Cardiac septum (tissue), 1 donor: ENCODE results near the gene TULP4. TPM values are rescaled to one million over a fixed set of nuclear protein-coding genes. Genes with fewer than 3 reads are reported as not detected.
"Not testable (repeated sequence)": the region's sequence is repeated elsewhere in the genome, so short reads cannot be mapped to it uniquely, and the experiment has no call there.

ENCODE experiments used
- DNase-seq: peaks from one replicate; pipeline ENCODE4 v3.0.0-alpha.2; 2020; ENCODE audit warnings: low spot score
- intact Hi-C: fragments of 100-400 bp; cut with DNase I; formaldehyde crosslinking; loops from one replicate; pipeline ENCODE4 v1.14.0; 2022
- total RNA-seq: library from RNA; stranded (reverse); fragmentation: NEBNext Ultra II Directional; extraction: Animal tissue kit (Norgen Biotek cat#: 25700); gene quantifications from one replicate; pipeline ENCODE4 v1.2.1, GENCODE V29; 2021
- donor health status: DM: no; HTN: no; CAD: no.

TULP4 gene
- total RNA-seq, 1 donor from 2014 or later: 98.3 TPM

DNA sequence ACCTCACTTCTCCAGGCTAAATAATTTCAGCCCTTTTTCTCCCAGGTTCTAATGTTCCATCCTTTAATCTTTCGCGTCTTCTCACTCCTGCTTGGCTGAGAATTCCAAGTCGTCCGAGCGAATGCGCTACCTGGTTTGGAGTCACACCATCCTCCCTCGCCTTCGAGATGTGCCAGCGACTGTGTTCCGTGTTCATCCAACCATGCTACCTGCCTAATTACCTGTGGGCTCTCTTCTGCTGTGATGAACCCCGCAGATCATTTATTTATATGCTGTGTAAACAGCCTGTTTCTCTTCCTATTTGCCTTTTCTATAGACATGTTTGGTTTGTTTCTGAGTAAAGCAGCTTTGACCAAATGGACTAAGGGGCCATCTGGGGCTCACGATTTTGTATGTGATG is 164.1 kb downstream of the TULP4 start:
- DNase-seq: no peak
- intact Hi-C loops: no loop called here

- intact Hi-C loops, DNase-seq: not testable (repeated sequence)
Measured at GRCh38 chr6:158477722-158478121, 165.5 kb downstream of the TULP4 start.

- DNase-seq: no peak
- intact Hi-C loops: no loop called here
Measured at GRCh38 chr6:158480989-158481388, 168.7 kb downstream of the TULP4 start.

DNA sequence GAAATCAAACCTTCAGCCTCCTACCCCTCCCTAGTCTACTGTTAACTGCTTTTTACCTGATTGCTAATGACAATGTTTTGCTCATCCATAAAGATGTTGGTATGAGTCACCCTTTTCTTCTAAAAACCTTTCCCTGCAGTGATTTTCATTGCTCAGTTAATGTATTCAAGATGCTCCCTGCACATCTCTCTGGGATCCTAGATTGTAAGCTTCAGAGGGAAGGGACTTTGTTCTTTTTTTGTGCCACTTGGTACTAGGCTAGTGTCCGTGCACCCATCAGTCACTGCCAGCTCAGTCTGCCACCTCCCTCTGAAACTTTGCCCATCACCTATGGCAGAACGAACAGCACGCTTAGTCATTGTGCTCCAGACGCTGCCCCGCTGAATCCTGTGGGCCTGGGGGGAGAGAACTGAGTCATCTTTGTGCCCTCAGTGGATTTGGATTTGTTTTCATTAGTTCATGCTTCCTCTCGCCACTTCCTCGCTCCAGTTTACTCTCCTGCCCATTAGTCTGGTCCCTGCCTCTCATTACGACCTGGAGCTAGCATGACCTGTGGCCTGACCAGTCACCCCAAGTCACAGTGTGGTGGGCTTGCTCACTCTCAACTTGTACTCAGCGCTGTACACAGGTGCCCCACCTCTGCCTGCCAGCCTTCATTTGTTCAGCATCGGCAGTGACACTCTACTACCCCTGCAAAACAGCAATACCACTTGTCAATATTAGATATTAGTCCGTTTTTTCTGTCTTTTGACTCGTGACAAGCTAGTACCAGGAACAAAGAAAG is 169.6 kb downstream of the TULP4 start:
- intact Hi-C loops: no loop called here
- no peak for DNase-seq

GRCh38 chr6:158485431-158485830 is 173.2 kb downstream of the TULP4 start:
- no peak for DNase-seq
- intact Hi-C loops: no loop called here

DNA sequence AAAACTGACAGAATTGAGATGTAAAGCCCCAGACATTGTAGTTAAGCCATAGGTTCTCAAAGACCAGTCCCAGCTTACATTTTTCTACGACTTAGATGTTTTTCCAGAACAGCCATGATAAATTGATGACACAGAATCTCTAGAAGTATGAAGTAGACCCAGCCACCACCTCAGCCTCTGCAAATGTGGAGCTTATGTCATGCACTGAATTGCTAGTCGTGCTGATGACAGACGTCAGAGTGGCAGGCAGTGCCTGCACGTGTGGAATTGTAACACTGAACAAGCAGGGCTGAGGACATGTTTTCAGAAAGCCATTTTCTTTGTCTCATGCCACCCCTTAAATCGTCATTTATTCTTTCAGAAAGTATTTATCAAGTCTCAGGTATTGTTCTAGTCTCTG is 175.2 kb downstream of the TULP4 start:
- DNase-seq: no peak
- intact Hi-C loops: no loop called here

DNA sequence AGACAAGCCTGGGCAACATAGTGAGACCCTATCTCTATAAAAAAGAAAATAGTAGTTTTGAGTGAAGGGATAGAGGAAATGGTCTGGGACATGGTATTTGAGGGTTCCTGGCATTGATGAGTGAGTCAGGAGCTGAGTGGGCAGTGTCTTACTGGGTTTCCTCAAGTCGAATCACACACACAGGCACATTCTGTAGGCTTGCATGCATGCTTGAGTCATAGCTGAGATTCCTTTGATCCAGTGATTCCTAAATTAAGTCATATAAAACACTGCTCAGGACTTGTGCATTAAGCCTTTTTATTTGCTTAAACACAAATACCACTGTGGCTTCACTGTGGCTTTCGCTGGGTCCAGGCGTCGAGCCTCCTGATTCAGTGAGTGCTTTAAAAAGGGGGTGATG is 175.8 kb downstream of the TULP4 start:
- intact Hi-C loops: no loop called here
- DNase-seq: no peak

DNA sequence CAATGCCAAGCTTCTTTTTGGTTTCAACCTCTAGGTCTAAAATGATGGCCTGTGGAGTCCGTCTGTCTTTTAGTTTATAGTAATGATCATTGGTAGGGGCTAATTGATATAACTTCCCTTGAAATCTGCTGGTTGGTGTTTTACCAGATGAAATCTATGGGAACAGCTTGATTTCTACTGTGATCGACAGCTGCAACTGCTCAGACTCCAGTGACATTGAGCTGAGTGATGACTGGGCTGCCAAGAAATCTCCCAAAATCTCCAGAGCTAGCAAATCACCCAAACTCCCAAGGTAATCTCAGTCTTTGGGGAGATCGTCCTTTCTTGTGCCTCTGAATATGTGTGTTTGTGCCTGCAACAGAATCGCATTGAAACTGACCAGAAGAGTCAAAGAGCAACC is 177.2 kb downstream of the TULP4 start:
- intact Hi-C loops: no loop called here

DNA sequence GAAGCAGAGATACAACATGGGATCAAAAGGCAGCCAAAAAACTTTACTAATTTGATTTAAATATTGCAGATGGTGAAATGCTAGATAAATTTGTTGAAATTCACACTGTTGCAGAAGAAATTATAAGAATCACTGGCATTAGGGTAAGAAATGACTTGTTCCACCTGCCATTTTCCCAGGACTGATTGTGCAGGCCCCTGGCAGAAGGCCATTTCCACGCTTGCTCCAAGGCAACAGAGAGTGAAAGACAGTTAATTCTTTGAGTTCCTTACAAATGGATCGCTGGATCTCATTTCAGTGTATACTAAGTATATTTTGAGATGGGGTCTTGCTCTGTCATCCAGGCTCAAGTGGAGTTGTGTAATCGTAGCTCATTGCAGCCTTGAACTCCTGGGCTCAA is 180.6 kb downstream of the TULP4 start:
- intact Hi-C loops: no loop called here
- no peak for DNase-seq

More for the DNA sequence above, 177.2 kb downstream of the TULP4 start:
- DNase-seq: no peak

GRCh38 chr6:158496700-158497099 is 184.4 kb downstream of the TULP4 start:
- intact Hi-C loops: no loop called here
- DNase-seq: no peak

DNA sequence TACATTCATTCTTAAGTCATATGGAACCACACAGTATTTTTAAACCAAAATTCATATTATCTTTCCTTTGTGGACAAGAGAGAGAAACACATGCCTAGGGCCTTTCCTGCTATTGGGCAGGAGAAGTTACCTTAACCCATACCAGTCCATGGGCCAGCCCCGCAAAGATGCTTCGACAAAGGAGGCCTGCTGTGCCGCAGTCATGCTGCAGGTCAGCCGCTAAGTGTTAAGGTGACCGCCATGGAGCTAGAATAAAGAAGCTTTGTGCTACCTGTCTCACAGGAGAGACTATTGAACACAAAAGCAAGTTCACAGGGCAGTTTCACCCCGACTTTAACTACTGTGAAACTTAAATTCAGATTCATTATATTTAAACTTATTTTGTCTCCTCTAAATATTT is 185.4 kb downstream of the TULP4 start:
- no peak for DNase-seq
- intact Hi-C loops: no loop called here

DNA sequence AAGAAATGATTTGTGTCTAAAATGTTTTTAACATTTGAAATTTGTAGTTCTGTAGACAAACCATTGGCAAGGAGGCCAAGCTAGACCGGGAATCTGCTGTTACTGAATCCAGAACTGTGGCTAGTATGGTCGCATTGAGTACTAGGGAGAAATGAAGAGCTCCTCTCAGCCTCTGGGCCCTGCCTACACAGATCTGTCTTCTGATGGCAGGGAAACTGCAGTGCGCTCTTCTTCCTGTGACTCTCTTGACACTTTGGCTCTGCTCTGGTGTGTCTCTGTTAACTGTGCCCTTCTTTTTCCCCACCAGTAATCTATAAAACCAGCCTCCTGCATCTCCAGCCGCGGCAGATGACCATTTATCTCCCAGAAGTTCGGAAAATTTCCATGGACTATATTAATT is 186.1 kb downstream of the TULP4 start:
- intact Hi-C loops: no loop called here
- DNase-seq: no peak

GRCh38 chr6:158499601-158500000 is 187.3 kb downstream of the TULP4 start:
- intact Hi-C loops: no loop called here
- no peak for DNase-seq

DNA sequence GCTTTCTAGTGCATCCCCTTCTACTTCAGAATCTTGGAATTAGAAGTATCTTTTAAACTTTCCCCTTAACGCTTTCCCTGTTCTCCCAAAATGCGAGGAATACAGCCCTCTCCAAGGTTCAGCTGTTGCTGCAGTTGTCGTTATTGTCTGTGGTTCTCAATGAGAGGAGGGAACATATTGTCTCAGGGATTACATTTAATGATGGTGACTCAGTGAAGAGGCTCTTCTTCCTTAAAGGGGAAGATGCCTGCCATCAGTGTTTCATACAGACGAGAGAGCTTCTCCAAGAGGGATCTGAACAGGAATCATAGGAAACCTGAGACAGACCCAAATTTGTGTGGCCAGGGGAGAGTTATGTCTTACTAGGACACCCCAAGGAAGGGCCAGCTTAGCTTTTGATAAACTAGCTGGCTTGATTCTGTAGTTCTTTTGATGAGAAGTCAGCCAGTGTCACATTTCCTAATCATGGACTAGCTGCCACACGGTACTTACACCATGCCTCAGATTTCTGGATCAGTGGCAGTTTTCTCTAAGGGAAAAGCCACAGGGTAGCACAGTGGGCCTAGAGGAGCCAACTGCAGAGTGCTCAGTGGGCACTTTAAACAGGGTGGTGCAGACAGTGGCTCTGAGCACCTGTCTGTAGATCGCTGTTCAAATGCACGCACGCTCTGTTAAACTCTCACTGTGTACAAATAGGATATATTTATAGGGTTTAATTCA is 187.9 kb downstream of the TULP4 start:
- DNase-seq: no peak
- intact Hi-C loops: no loop called here

DNA sequence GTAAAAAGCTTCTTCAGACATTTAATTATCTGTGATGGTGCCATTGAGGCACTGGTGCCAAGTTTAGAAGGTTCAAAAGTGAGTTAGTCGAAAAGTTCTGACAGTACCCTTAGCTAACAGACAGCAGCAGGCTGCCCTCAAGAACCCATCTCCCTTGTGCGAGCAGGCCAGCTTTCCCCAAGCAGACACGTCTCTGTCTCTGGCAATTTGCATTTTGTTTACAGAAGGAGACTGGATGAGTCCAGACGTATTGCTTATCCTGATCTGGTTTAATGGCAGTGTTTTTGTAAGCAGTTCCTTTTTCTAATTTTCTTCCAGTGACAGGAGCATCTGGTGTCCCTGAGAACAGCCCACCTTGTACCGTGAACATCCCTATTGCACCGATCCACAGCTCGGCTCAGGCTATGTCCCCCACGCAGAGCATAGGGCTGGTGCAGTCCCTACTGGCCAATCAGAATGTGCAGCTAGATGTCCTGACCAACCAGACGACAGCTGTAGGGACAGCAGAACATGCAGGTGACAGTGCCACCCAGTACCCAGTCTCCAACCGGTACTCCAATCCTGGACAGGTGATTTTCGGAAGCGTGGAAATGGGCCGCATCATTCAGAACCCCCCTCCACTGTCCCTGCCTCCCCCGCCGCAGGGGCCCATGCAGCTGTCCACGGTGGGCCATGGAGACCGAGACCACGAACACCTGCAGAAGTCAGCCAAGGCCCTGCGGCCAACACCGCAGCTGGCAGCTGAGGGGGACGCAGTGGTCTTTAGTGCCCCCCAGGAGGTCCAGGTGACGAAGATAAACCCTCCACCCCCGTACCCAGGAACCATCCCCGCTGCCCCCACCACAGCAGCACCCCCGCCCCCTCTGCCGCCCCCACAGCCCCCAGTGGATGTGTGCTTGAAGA is 189.3 kb downstream of the TULP4 start:
- intact Hi-C loops: no loop called here
- DNase-seq: no peak

- DNase-seq: no peak
- intact Hi-C loops: no loop called here
Measured at GRCh38 chr6:158502263-158502950, 190.1 kb downstream of the TULP4 start.

- no peak for DNase-seq
- intact Hi-C loops: no loop called here
Measured at GRCh38 chr6:158503222-158503621, 191.0 kb downstream of the TULP4 start.

DNA sequence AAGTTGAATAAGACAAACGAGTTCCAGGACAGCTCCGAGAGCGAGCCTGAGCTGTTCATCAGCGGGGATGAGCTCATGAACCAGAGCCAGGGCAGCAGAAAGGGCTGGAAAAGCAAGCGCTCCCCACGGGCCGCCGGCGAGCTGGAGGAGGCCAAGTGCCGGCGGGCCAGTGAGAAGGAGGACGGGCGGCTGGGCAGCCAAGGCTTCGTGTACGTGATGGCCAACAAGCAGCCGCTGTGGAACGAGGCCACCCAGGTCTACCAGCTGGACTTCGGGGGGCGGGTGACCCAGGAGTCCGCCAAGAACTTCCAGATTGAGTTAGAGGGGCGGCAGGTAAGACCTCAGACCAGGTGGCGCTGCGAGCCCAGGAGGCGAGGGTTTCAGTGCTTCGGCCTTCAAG is 191.6 kb downstream of the TULP4 start:
- intact Hi-C loops: no loop called here
- no peak for DNase-seq

DNA sequence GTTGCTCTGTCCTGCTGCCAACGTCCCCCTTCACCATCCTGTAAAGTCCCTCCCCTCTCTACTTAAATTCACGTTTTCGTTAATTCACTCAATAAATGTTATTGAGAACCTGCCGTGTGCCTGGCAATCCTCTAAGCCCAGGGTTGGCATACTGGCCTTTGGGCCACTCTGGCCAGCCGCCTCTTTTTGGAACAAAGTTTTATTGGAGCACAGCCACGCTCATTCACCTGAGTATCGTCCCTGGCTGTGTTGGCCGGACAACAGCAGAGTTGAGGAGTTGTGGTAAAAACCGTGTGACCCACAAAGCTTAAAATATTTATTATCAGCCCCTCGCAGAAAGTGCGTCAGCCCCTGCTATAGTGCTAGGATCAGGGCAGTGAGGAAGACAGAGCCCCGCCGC is 192.9 kb downstream of the TULP4 start:
- DNase-seq: no peak
- intact Hi-C loops: no loop called here

DNA sequence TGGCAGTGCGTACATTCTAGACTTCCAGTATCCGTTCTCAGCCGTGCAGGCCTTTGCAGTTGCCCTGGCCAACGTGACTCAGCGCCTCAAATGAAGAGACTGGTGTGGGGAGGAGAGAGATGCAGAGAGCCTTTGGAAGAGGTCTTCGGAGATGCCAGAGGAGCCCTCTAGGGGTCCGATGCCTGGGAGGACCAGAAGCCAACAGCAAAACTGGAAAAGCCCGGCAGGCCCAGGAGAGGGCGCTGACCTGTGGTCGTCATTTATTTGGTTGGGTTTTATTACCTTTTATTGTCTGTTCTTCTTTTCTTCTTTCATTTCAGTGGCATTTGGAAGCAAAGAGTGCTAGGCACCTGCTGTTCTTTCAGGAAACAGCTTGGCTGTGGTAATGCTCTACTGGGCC is 194.3 kb downstream of the TULP4 start:
- intact Hi-C loops: no loop called here
- DNase-seq: no peak
